Ovary (tissue), 3 donors: ENCODE measurements around the gene NHLRC4.

Experiments
- EP300 ChIP-seq: sonication (generic); formaldehyde crosslinking; IDR thresholded peaks from one replicate; pipeline ENCODE4 v1.6.1; 2017; ENCODE audit warnings: antibody characterized with exemption
- POLR2A ChIP-seq: fragments of 450-650 bp; IDR thresholded peaks from one replicate; pipeline ENCODE4 v1.6.1; 2017; ENCODE audit warnings: antibody characterized with exemption, mild to moderate bottlenecking, moderate library complexity
- TF ChIP-seq, protein P1 (sequence below), 3 donors: fragments of 450-650 bp in 2 of 3; fragments of 200-600 bp in 1 of 3; IDR thresholded peaks; one replicate each; pipeline versions ENCODE4 v1.5.1 to v1.8.0; 2016 to 2022; ENCODE audit warnings: antibody characterized with exemption in 3 of 3, mild to moderate bottlenecking in 1 of 3
- donor health status: DM: no; HTN: no; CAD: no.

DNA sequence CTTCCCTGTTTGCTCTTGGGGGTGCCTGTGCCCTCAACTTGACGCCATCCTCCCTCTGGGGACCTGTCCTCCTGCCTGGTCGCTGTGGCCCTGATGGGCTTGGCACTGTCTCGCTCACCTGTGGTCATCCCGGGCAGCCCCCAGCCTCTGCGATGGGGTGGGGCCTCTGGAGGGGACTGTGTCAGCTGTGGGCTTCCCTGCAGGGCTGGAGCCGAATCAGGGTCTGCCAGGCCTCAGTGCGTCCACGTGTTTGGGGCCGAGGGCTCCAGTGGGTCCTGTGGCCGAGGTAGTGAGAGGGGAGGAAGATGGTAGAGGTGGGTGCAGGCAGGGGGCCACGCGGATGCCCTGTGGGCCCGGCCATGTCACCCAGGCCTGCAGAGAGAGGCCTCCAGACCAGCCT is 11.0 kb downstream of the NHLRC4 start:
- TF ChIP-seq, protein P1, sequence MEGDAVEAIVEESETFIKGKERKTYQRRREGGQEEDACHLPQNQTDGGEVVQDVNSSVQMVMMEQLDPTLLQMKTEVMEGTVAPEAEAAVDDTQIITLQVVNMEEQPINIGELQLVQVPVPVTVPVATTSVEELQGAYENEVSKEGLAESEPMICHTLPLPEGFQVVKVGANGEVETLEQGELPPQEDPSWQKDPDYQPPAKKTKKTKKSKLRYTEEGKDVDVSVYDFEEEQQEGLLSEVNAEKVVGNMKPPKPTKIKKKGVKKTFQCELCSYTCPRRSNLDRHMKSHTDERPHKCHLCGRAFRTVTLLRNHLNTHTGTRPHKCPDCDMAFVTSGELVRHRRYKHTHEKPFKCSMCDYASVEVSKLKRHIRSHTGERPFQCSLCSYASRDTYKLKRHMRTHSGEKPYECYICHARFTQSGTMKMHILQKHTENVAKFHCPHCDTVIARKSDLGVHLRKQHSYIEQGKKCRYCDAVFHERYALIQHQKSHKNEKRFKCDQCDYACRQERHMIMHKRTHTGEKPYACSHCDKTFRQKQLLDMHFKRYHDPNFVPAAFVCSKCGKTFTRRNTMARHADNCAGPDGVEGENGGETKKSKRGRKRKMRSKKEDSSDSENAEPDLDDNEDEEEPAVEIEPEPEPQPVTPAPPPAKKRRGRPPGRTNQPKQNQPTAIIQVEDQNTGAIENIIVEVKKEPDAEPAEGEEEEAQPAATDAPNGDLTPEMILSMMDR (IDR thresholded peaks at IDR 0.05) = no peak
- no peak for TF ChIP-seq POLR2A
- no peak for TF ChIP-seq EP300
